PC-9 (cell line): ENCODE results near the gene FAM193A. TPM values are rescaled to one million over a fixed set of nuclear protein-coding genes. Genes with fewer than 3 reads are reported as not detected.

ENCODE experiments used
- BruUV-seq: library from RNA; stranded (reverse); fragments of 400-500 nt; replicated peaks from 2 replicates; lab custom pipeline; 2021; lab: Mats Ljungman, UMichigan
- CTCF ChIA-PET: fragments of 300-600 bp; sonication (Branson Sonifier 250); formaldehyde crosslinking; loops from one replicate; lab custom pipeline; 2022; ENCODE audit warnings: antibody characterized with exemption; lab: Charles Lee
- POLR2A ChIA-PET: fragments of 300-600 bp; sonication (Branson Sonifier 250); formaldehyde crosslinking; loops from one replicate; lab custom pipeline; 2022; ENCODE audit warnings: antibody characterized with exemption; ENCODE audit not compliant: unreplicated experiment; lab: Charles Lee
- DNase-seq, 2 experiments: peaks; one replicate each; pipeline versions ENCODE4 v3.0.0 to v3.0.0-alpha.2; 2015 to 2022; ENCODE audit warnings: mixed read lengths in 1 of 2
- H2AFZ ChIP-seq: fragments of 200-600 bp; sonication (generic); 2 replicates; pipeline ENCODE4 v1.8.1; 2017; ENCODE audit warnings: antibody characterized with exemption
- H3F3A ChIP-seq: fragments of 200-600 bp; sonication (generic); 2 replicates; pipeline ENCODE4 v1.8.1; 2017; ENCODE audit warnings: antibody characterized with exemption, mild to moderate bottlenecking, low read depth; ENCODE audit not compliant: insufficient read depth
- H3K27ac ChIP-seq: fragments of 200-600 bp; sonication (generic); 2 replicates; pipeline ENCODE4 v1.6.1; 2016; ENCODE audit warnings: mixed run types
- H3K27me3 ChIP-seq: fragments of 200-600 bp; sonication (generic); 2 replicates; pipeline ENCODE4 v1.6.1; 2016; ENCODE audit warnings: low read depth, mixed run types; ENCODE audit not compliant: insufficient read depth
- H3K36me3 ChIP-seq: fragments of 200-600 bp; sonication (generic); 2 replicates; pipeline ENCODE4 v1.6.1; 2016; ENCODE audit warnings: low read depth, mixed run types
- H3K4me1 ChIP-seq: fragments of 200-600 bp; sonication (generic); replicated peaks from 2 replicates; pipeline ENCODE4 v1.6.1; 2016; ENCODE audit warnings: mixed run types; ENCODE audit not compliant: insufficient read depth
- H3K4me2 ChIP-seq: fragments of 200-600 bp; sonication (generic); 2 replicates; pipeline ENCODE4 v1.6.1; 2017; ENCODE audit warnings: mixed run types
- H3K4me3 ChIP-seq: fragments of 200-600 bp; sonication (generic); 2 replicates; pipeline ENCODE4 v1.6.1; 2016; ENCODE audit warnings: mixed run types
- H3K79me2 ChIP-seq: fragments of 200-600 bp; sonication (generic); 2 replicates; pipeline ENCODE4 v1.6.1; 2017; ENCODE audit warnings: low read depth, mixed run types
- H3K9me2 ChIP-seq: fragments of 200-600 bp; sonication (generic); 2 replicates; pipeline ENCODE4 v1.8.1; 2017; ENCODE audit warnings: mild to moderate bottlenecking; ENCODE audit not compliant: insufficient read depth
- H3K9me3 ChIP-seq: fragments of 200-600 bp; sonication (generic); 2 replicates; pipeline ENCODE4 v1.8.1; 2016; ENCODE audit warnings: low read depth; ENCODE audit not compliant: insufficient read depth
- H4K20me1 ChIP-seq: fragments of 200-600 bp; sonication (generic); 2 replicates; pipeline ENCODE4 v1.8.1; 2017; ENCODE audit not compliant: insufficient read depth
- CTCF ChIP-seq: fragments of 200-600 bp; sonication (generic); conservative IDR thresholded peaks from 2 replicates; pipeline ENCODE4 v1.6.1; 2017; ENCODE audit warnings: mixed run types, antibody characterized with exemption, mild to moderate bottlenecking, moderate library complexity
- EZH2 ChIP-seq: fragments of 200-600 bp; sonication (generic); IDR thresholded peaks from 2 replicates; pipeline ENCODE4 v1.8.0; 2017; ENCODE audit warnings: antibody characterized with exemption, low read depth
- intact Hi-C: fragments of 100-400 bp; cut with micrococcal nuclease; formaldehyde crosslinking; loops from one replicate; pipeline ENCODE4 v1.10.0; 2022; ENCODE audit not compliant: unreplicated experiment
- total RNA-seq: library from RNA; stranded (reverse); gene quantifications from 2 replicates; pipeline ENCODE4 v1.2.3, GENCODE V29; 2021

The FAM193A gene
- total RNA-seq, 1 experiment from 2014 or later: 23.4 TPM

DNA sequence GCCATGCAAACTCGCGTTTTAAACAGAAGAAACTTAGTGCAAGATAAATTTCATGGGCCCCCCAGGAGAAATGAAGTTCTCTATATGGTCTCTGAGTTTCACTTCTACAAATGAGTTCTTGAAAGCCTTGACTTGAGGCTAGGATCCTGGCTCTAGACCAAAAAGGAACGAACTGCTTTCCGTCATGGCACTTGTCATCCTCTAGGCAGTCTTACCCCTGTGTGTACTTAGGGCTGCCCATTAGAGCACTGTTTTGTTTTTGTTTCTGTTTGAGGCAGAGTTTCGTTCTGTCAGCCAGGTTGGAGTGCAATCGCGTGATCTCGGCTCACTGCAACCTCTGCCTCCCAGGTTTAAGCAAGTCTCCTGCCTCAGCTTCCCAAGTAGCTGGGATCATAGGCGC, 38.5 kb upstream of the FAM193A start:
- H3K9me2 ChIP-seq: no peaks in the 10 kb centered on the region
- no peaks in the 10 kb centered on the region for H3K4me1 ChIP-seq
- H3K27ac ChIP-seq: no peak overlapping the region
- no peak overlapping the region for H2AFZ ChIP-seq
- no peaks in the 10 kb centered on the region for H3K9me3 ChIP-seq
- CTCF ChIA-PET: no interaction called here
- H3K4me2 ChIP-seq: no peak overlapping the region
- no peak overlapping the region for H3K4me3 ChIP-seq
- no TSS peak for BruUV-seq
- H3K27me3 ChIP-seq: no peaks in the 10 kb centered on the region
- H3K36me3 ChIP-seq: peaks cover 6% of the 10 kb centered on the region
- peaks cover 3% of the 10 kb centered on the region; the same call in 1 of the 2 replicates for H4K20me1 ChIP-seq
- intact Hi-C loops: no loop called here
- POLR2A ChIA-PET: no interaction called here
- TF ChIP-seq EZH2 (no peak), CTCF (no peak)
- no peak for DNase-seq
- no peaks in the 10 kb centered on the region for H3F3A ChIP-seq
- H3K79me2 ChIP-seq: peaks cover 2% of the 10 kb centered on the region

- no peaks in the 10 kb centered on the region for H3K79me2 ChIP-seq
- H3F3A ChIP-seq: no peaks in the 10 kb centered on the region
- H3K27ac ChIP-seq: no peak overlapping the region
- peaks cover 6% of the 10 kb centered on the region for H3K36me3 ChIP-seq
- H3K4me2 ChIP-seq: no peak overlapping the region
- no TSS peak for BruUV-seq
- no peaks in the 10 kb centered on the region for H3K27me3 ChIP-seq
- H3K4me3 ChIP-seq: no peak overlapping the region
- H3K4me1 ChIP-seq: no peaks in the 10 kb centered on the region
- no peaks in the 10 kb centered on the region for H4K20me1 ChIP-seq
- CTCF ChIA-PET: no interaction called here
- no peak for DNase-seq
- TF ChIP-seq EZH2: no peak
- TF ChIP-seq CTCF: no peak
- POLR2A ChIA-PET: no interaction called here
- no peaks in the 10 kb centered on the region for H3K9me3 ChIP-seq
- H3K9me2 ChIP-seq: no peaks in the 10 kb centered on the region
- intact Hi-C loops: no loop called here
- H2AFZ ChIP-seq: no peak overlapping the region
Measured at GRCh38 chr4:2500547-2500946, 35.9 kb upstream of the FAM193A start.

GRCh38 chr4:2501034-2501594, 35.3 kb upstream of the FAM193A start:
- H3K27ac ChIP-seq: no peak overlapping the region
- BruUV-seq: no TSS peak
- H3K4me1 ChIP-seq: no peaks in the 10 kb centered on the region
- H3K4me3 ChIP-seq: no peak overlapping the region
- DNase-seq: no peak
- H3K27me3 ChIP-seq: no peaks in the 10 kb centered on the region
- intact Hi-C loops: no loop called here
- no peaks in the 10 kb centered on the region for H4K20me1 ChIP-seq
- H3F3A ChIP-seq: no peaks in the 10 kb centered on the region
- no peak overlapping the region for H3K4me2 ChIP-seq
- no peaks in the 10 kb centered on the region for H3K9me2 ChIP-seq
- H3K79me2 ChIP-seq: no peaks in the 10 kb centered on the region
- no peak overlapping the region for H2AFZ ChIP-seq
- peaks cover 6% of the 10 kb centered on the region for H3K36me3 ChIP-seq
- TF ChIP-seq CTCF (no peak), EZH2 (no peak)
- ChIA-PET CTCF (no interaction called here), POLR2A (no interaction called here)
- no peaks in the 10 kb centered on the region for H3K9me3 ChIP-seq
